GM23338 (cell line): ENCODE measurements around the gene PPL. TPM values are rescaled to one million over a fixed set of nuclear protein-coding genes. Genes with fewer than 3 reads are reported as not detected.

ENCODE experiments used
- ATAC-seq: fragments of 200-7000 bp; cut with Tn5 transposase; 3 replicates; pipeline ENCODE4 v1.9.1; 2020
- DNase-seq: peaks from one replicate; pipeline ENCODE4 v3.0.0-alpha.2; 2015; ENCODE audit warnings: low spot score
- H2AFZ ChIP-seq: fragments of 200-600 bp; sonication (generic); 2 replicates; pipeline ENCODE4 v1.8.0; 2016; ENCODE audit warnings: antibody characterized with exemption, mild to moderate bottlenecking, moderate library complexity
- H3F3A ChIP-seq: fragments of 200-600 bp; sonication (generic); replicated peaks from 2 replicates; pipeline ENCODE4 v1.8.0; 2017; ENCODE audit warnings: antibody characterized with exemption, mixed run types, low read depth
- H3K27ac ChIP-seq: fragments of 200-600 bp; sonication (generic); 2 replicates; pipeline ENCODE4 v1.6.1; 2016; ENCODE audit warnings: low read depth
- H3K27me3 ChIP-seq: fragments of 200-600 bp; sonication (generic); 2 replicates; pipeline ENCODE4 v1.8.0; 2016; ENCODE audit warnings: mild to moderate bottlenecking, mixed run types, moderate library complexity; ENCODE audit not compliant: insufficient read depth
- H3K36me3 ChIP-seq: fragments of 200-600 bp; sonication (generic); 2 replicates; pipeline ENCODE4 v1.8.0; 2016; ENCODE audit warnings: mild to moderate bottlenecking; ENCODE audit not compliant: insufficient read depth
- H3K4me1 ChIP-seq: fragments of 200-600 bp; sonication (generic); 2 replicates; pipeline ENCODE4 v1.8.0; 2016; ENCODE audit warnings: mild to moderate bottlenecking, moderate library complexity; ENCODE audit not compliant: insufficient read depth
- H3K4me2 ChIP-seq: fragments of 200-600 bp; sonication (generic); 2 replicates; pipeline ENCODE4 v1.7.1; 2017; ENCODE audit warnings: mixed run types
- H3K4me3 ChIP-seq: fragments of 200-600 bp; sonication (generic); 2 replicates; pipeline ENCODE4 v1.6.1; 2016; ENCODE audit warnings: mixed run types
- H3K79me2 ChIP-seq: fragments of 200-600 bp; sonication (generic); replicated peaks from 2 replicates; pipeline ENCODE4 v1.8.0; 2017; ENCODE audit warnings: mild to moderate bottlenecking; ENCODE audit not compliant: insufficient read depth
- H3K9me2 ChIP-seq: fragments of 200-600 bp; sonication (generic); 2 replicates; pipeline ENCODE4 v1.8.0; 2017; ENCODE audit not compliant: insufficient read depth
- H4K20me1 ChIP-seq: fragments of 200-600 bp; sonication (generic); replicated peaks from 2 replicates; pipeline ENCODE4 v1.8.0; 2017; ENCODE audit warnings: mild to moderate bottlenecking; ENCODE audit not compliant: insufficient read depth
- H3K27ac Mint-ChIP-seq: 2 replicates; pipeline ENCODE4 v1.8.0; 2020; ENCODE audit warnings: inconsistent platforms, mild to moderate bottlenecking, moderate library complexity, mixed read lengths
- H3K27me3 Mint-ChIP-seq: 3 replicates; pipeline ENCODE4 v1.8.0; 2022; ENCODE audit warnings: low read depth, mild to moderate bottlenecking, moderate library complexity, mixed read lengths, inconsistent platforms; ENCODE audit not compliant: insufficient read depth, poor library complexity
- H3K36me3 Mint-ChIP-seq: 3 replicates; pipeline ENCODE4 v1.8.0; 2021; ENCODE audit warnings: low read depth, mild to moderate bottlenecking, inconsistent platforms, moderate library complexity, mixed read lengths
- H3K4me1 Mint-ChIP-seq: 3 replicates; pipeline ENCODE4 v1.8.0; 2020; ENCODE audit warnings: mild to moderate bottlenecking, inconsistent platforms, mixed read lengths
- H3K4me3 Mint-ChIP-seq: 3 replicates; pipeline ENCODE4 v1.8.0; 2021; ENCODE audit warnings: moderate library complexity, mild to moderate bottlenecking, inconsistent platforms, mixed read lengths
- H3K9me3 Mint-ChIP-seq: 3 replicates; pipeline ENCODE4 v1.8.0; 2020; ENCODE audit warnings: moderate library complexity, mild to moderate bottlenecking, inconsistent platforms, mixed read lengths
- CTCF ChIP-seq, 2 experiments: fragments of 200-600 bp in 1 of 2; sonication (generic) in 1 of 2; conservative IDR thresholded peaks; 2 replicates each; pipeline versions ENCODE4 v1.5.1 to v1.6.1; 2016 to 2017; ENCODE audit warnings: antibody characterized with exemption in 2 of 2, low read depth in 2 of 2, mild to moderate bottlenecking in 2 of 2, moderate library complexity in 1 of 2
- ZNF114 ChIP-seq: fragments of 250-450 bp; sonication (Bioruptor Pico); IDR thresholded peaks from 2 replicates; pipeline ENCODE4 v1.5.0; 2020; ENCODE audit warnings: mild to moderate bottlenecking, moderate library complexity
- ZNF331 ChIP-seq: fragments of 250-450 bp; sonication (Bioruptor Pico); IDR thresholded peaks from 2 replicates; pipeline ENCODE4 v1.5.0; 2020; ENCODE audit warnings: low read depth, mild to moderate bottlenecking, moderate library complexity
- polyA plus RNA-seq: library from polyadenylated mRNA; unstranded; fragments of >200 nt; fragmentation: Nextera tagmentation; extraction: Ambion mirVana; gene quantifications from 2 replicates; pipeline ENCODE4 v1.2.1, GENCODE V29; 2016
- total RNA-seq: library from RNA; depleted of rRNA; stranded (reverse); fragments of >200 nt; shearing (Covaris generic); gene quantifications from 2 replicates; pipeline ENCODE4 v1.2.3, GENCODE V29; 2014
- TF ChIP-seq, protein P1 (sequence below): IDR thresholded peaks from one replicate; pipeline ENCODE4 v1.6.1; 2018; ENCODE audit warnings: antibody characterized with exemption; ENCODE audit not compliant: unreplicated experiment
- TF ChIP-seq, protein P2 (sequence below): IDR thresholded peaks from 2 replicates; pipeline ENCODE4 v1.6.1; 2016; ENCODE audit warnings: antibody characterized with exemption

The PPL gene
- total and polyA plus RNA-seq, 2 experiments from 2014 or later: 10.6 to 31.7 TPM

GRCh38 chr16:4837733-4838501 lies 99.0 kb downstream of the PPL start:
- peaks cover 12% of the 10 kb centered on the region for H4K20me1 ChIP-seq

More at GRCh38 chr16:4837733-4838501, 99.0 kb downstream of the PPL start:
- Mint-ChIP-seq H3K4me3 (no peak overlapping the region), H3K4me1 (no peaks in the 10 kb centered on the region), H3K27me3 (peaks cover 2% of the 10 kb centered on the region), H3K9me3 (no peaks in the 10 kb centered on the region), H3K27ac (no peak overlapping the region), H3K36me3 (peaks cover 68% of the 10 kb centered on the region)
- ATAC-seq (no peak), DNase-seq (no peak)
- H3K27ac ChIP-seq: no peak overlapping the region
- H3F3A ChIP-seq: 0 out of 2 replicates have a peak, but pooled peaks cover 16% of the 10 kb centered on the region
- H3K4me2 ChIP-seq: no peak overlapping the region
- H3K4me3 ChIP-seq: no peak overlapping the region
- H3K79me2 ChIP-seq: peaks cover 27% of the 10 kb centered on the region
- no peak overlapping the region for H2AFZ ChIP-seq
- no peaks in the 10 kb centered on the region for H3K4me1 ChIP-seq
- TF ChIP-seq, protein P1, sequence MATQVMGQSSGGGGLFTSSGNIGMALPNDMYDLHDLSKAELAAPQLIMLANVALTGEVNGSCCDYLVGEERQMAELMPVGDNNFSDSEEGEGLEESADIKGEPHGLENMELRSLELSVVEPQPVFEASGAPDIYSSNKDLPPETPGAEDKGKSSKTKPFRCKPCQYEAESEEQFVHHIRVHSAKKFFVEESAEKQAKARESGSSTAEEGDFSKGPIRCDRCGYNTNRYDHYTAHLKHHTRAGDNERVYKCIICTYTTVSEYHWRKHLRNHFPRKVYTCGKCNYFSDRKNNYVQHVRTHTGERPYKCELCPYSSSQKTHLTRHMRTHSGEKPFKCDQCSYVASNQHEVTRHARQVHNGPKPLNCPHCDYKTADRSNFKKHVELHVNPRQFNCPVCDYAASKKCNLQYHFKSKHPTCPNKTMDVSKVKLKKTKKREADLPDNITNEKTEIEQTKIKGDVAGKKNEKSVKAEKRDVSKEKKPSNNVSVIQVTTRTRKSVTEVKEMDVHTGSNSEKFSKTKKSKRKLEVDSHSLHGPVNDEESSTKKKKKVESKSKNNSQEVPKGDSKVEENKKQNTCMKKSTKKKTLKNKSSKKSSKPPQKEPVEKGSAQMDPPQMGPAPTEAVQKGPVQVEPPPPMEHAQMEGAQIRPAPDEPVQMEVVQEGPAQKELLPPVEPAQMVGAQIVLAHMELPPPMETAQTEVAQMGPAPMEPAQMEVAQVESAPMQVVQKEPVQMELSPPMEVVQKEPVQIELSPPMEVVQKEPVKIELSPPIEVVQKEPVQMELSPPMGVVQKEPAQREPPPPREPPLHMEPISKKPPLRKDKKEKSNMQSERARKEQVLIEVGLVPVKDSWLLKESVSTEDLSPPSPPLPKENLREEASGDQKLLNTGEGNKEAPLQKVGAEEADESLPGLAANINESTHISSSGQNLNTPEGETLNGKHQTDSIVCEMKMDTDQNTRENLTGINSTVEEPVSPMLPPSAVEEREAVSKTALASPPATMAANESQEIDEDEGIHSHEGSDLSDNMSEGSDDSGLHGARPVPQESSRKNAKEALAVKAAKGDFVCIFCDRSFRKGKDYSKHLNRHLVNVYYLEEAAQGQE: no peak
- TF ChIP-seq ZNF331 (CRISPR knock-in tag): no peak
- TF ChIP-seq CTCF (conservative IDR thresholded peaks at IDR 0.05; ENCODE audit: low read depth in 2 of 2): no peak
- TF ChIP-seq, protein P2, sequence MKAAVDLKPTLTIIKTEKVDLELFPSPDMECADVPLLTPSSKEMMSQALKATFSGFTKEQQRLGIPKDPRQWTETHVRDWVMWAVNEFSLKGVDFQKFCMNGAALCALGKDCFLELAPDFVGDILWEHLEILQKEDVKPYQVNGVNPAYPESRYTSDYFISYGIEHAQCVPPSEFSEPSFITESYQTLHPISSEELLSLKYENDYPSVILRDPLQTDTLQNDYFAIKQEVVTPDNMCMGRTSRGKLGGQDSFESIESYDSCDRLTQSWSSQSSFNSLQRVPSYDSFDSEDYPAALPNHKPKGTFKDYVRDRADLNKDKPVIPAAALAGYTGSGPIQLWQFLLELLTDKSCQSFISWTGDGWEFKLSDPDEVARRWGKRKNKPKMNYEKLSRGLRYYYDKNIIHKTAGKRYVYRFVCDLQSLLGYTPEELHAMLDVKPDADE: no peak
- TF ChIP-seq ZNF114 (CRISPR knock-in tag): no peak
- H3K9me2 ChIP-seq: no peaks in the 10 kb centered on the region
- H3K36me3 ChIP-seq: peaks cover 38% of the 10 kb centered on the region
- H3K27me3 ChIP-seq: no peaks in the 10 kb centered on the region
